ENCODE results near the gene CLMN. TPM values are rescaled to one million over a fixed set of nuclear protein-coding genes. Genes with fewer than 3 reads are reported as not detected.

CLMN gene
- total RNA-seq, 1 donor = 1.1 TPM

- H4K20me1 ChIP-seq (ENCODE audit: insufficient read depth, low read length) = no peaks in the 10 kb centered on the region
- no peak overlapping the region for H3K27ac ChIP-seq (ENCODE audit: low read depth, low read length)
- no peaks in the 10 kb centered on the region for H3K36me3 ChIP-seq (ENCODE audit: insufficient read depth, low read length)
- H3K4me2 ChIP-seq (ENCODE audit: insufficient read depth, low read length) = no peak overlapping the region
- H3K4me1 ChIP-seq (ENCODE audit: insufficient read depth, low read length) = no peaks in the 10 kb centered on the region
- H3K4me3 ChIP-seq (ENCODE audit: insufficient read depth, low read length) = no peak overlapping the region
- DNase-seq (ENCODE audit: insufficient read length, low spot score, missing footprints) = no peak
- H3K79me2 ChIP-seq (ENCODE audit: insufficient read depth, low read length) = no peaks in the 10 kb centered on the region
- no peak overlapping the region for H2AFZ ChIP-seq (ENCODE audit: low read length)
- no peak for TF ChIP-seq CTCF (IDR thresholded peaks at IDR 0.05; ENCODE audit: extremely low read depth, low read depth, low read length)
- no peaks in the 10 kb centered on the region for H3K9me3 ChIP-seq (ENCODE audit: low read depth, low read length)
- H3K27me3 ChIP-seq (ENCODE audit: insufficient read depth, low read length) = peaks cover 4% of the 10 kb centered on the region
These were observed 24.8 kb upstream of the CLMN start for GRCh38 chr14:95344536-95344935.

- peaks cover 4% of the 10 kb centered on the region for H3K27me3 ChIP-seq (ENCODE audit: insufficient read depth, low read length)
- H3K36me3 ChIP-seq (ENCODE audit: insufficient read depth, low read length) = no peaks in the 10 kb centered on the region
- H3K27ac ChIP-seq (ENCODE audit: low read depth, low read length) = no peak overlapping the region
- H4K20me1 ChIP-seq (ENCODE audit: insufficient read depth, low read length) = no peaks in the 10 kb centered on the region
- no peaks in the 10 kb centered on the region for H3K79me2 ChIP-seq (ENCODE audit: insufficient read depth, low read length)
- DNase-seq (ENCODE audit: insufficient read length, low spot score, missing footprints) = no peak
- no peaks in the 10 kb centered on the region for H3K9me3 ChIP-seq (ENCODE audit: low read depth, low read length)
- no peak overlapping the region for H3K4me2 ChIP-seq (ENCODE audit: insufficient read depth, low read length)
- H3K4me3 ChIP-seq (ENCODE audit: insufficient read depth, low read length) = no peak overlapping the region
- TF ChIP-seq CTCF (IDR thresholded peaks at IDR 0.05; ENCODE audit: extremely low read depth, low read depth, low read length) = no peak
- H3K4me1 ChIP-seq (ENCODE audit: insufficient read depth, low read length) = no peaks in the 10 kb centered on the region
- H2AFZ ChIP-seq (ENCODE audit: low read length) = no peak overlapping the region
These were observed 21.9 kb upstream of the CLMN start for GRCh38 chr14:95341564-95341963.

- H3K4me3 ChIP-seq (ENCODE audit: insufficient read depth, low read length) = no peak overlapping the region
- H3K36me3 ChIP-seq (ENCODE audit: insufficient read depth, low read length) = no peaks in the 10 kb centered on the region
- DNase-seq (ENCODE audit: insufficient read length, low spot score, missing footprints) = no peak
- no peaks in the 10 kb centered on the region for H3K79me2 ChIP-seq (ENCODE audit: insufficient read depth, low read length)
- no peak overlapping the region for H3K27ac ChIP-seq (ENCODE audit: low read depth, low read length)
- no peaks in the 10 kb centered on the region for H3K4me1 ChIP-seq (ENCODE audit: insufficient read depth, low read length)
- H3K4me2 ChIP-seq (ENCODE audit: insufficient read depth, low read length) = no peak overlapping the region
- TF ChIP-seq CTCF (IDR thresholded peaks at IDR 0.05; ENCODE audit: extremely low read depth, low read depth, low read length) = no peak
- peaks cover 4% of the 10 kb centered on the region for H3K27me3 ChIP-seq (ENCODE audit: insufficient read depth, low read length)
- H4K20me1 ChIP-seq (ENCODE audit: insufficient read depth, low read length) = no peaks in the 10 kb centered on the region
- H2AFZ ChIP-seq (ENCODE audit: low read length) = no peak overlapping the region
- no peaks in the 10 kb centered on the region for H3K9me3 ChIP-seq (ENCODE audit: low read depth, low read length)
These were observed 21.4 kb upstream of the CLMN start for GRCh38 chr14:95341115-95341514.

- no peaks in the 10 kb centered on the region for H3K79me2 ChIP-seq (ENCODE audit: insufficient read depth, low read length)
- no peak overlapping the region for H3K27ac ChIP-seq (ENCODE audit: low read depth, low read length)
- no peak overlapping the region for H3K4me3 ChIP-seq (ENCODE audit: insufficient read depth, low read length)
- no peak for DNase-seq (ENCODE audit: insufficient read length, low spot score, missing footprints)
- no peak overlapping the region for H3K4me2 ChIP-seq (ENCODE audit: insufficient read depth, low read length)
- H3K27me3 ChIP-seq (ENCODE audit: insufficient read depth, low read length) = peaks cover 4% of the 10 kb centered on the region
- H3K9me3 ChIP-seq (ENCODE audit: low read depth, low read length) = no peaks in the 10 kb centered on the region
- no peak overlapping the region for H2AFZ ChIP-seq (ENCODE audit: low read length)
- no peaks in the 10 kb centered on the region for H3K4me1 ChIP-seq (ENCODE audit: insufficient read depth, low read length)
- no peaks in the 10 kb centered on the region for H3K36me3 ChIP-seq (ENCODE audit: insufficient read depth, low read length)
- no peaks in the 10 kb centered on the region for H4K20me1 ChIP-seq (ENCODE audit: insufficient read depth, low read length)
- TF ChIP-seq CTCF (IDR thresholded peaks at IDR 0.05; ENCODE audit: extremely low read depth, low read depth, low read length) = no peak
These were observed 20.5 kb upstream of the CLMN start for GRCh38 chr14:95340201-95340697.
